Smooth muscle cell (in vitro differentiated cells): ENCODE measurements around the gene SLC25A14. TPM values are rescaled to one million over a fixed set of nuclear protein-coding genes. Genes with fewer than 3 reads are reported as not detected.
A peak's percentile ranks its signal among the peaks of the same experiment; 100 is the strongest.

Experiments
- DNase-seq: peaks from one replicate; lab custom pipeline; 2025; ENCODE audit not compliant: unreplicated experiment; lab: John Stamatoyannopoulos, UW
- H2AFZ ChIP-seq: fragments of 200-600 bp; sonication (generic); 2 replicates; pipeline ENCODE4 v1.6.0; 2016; ENCODE audit warnings: antibody characterized with exemption, low read depth, mild to moderate bottlenecking
- H3F3A ChIP-seq: fragments of 200-600 bp; sonication (generic); 2 replicates; pipeline ENCODE4 v1.6.0; 2017; ENCODE audit warnings: antibody characterized with exemption, low read depth
- H3K27ac ChIP-seq: fragments of 200-600 bp; sonication (generic); 2 replicates; pipeline ENCODE4 v1.5.1; 2016; ENCODE audit warnings: low read depth, mild to moderate bottlenecking
- H3K27me3 ChIP-seq: fragments of 200-600 bp; sonication (generic); 2 replicates; pipeline ENCODE4 v1.6.1; 2016; ENCODE audit warnings: low read depth, mild to moderate bottlenecking
- H3K36me3 ChIP-seq: fragments of 200-600 bp; sonication (generic); 2 replicates; pipeline ENCODE4 v1.5.1; 2016; ENCODE audit warnings: low read depth
- H3K4me1 ChIP-seq: fragments of 200-600 bp; sonication (generic); 2 replicates; pipeline ENCODE4 v1.5.1; 2016; ENCODE audit warnings: low read depth
- H3K4me2 ChIP-seq: fragments of 200-600 bp; sonication (generic); 2 replicates; pipeline ENCODE4 v1.6.0; 2016; ENCODE audit warnings: mild to moderate bottlenecking
- H3K4me3 ChIP-seq: fragments of 200-600 bp; sonication (generic); 2 replicates; pipeline ENCODE4 v1.5.1; 2016; ENCODE audit warnings: mild to moderate bottlenecking
- H3K79me2 ChIP-seq: fragments of 200-600 bp; sonication (generic); 2 replicates; pipeline ENCODE4 v1.6.0; 2016; ENCODE audit warnings: low read depth, mild to moderate bottlenecking
- H3K9ac ChIP-seq: fragments of 200-600 bp; sonication (generic); 2 replicates; pipeline ENCODE4 v1.6.0; 2016; ENCODE audit warnings: low read depth
- H3K9me3 ChIP-seq: fragments of 200-600 bp; sonication (generic); replicated peaks from 2 replicates; pipeline ENCODE4 v1.5.1; 2016; ENCODE audit warnings: low read depth
- H4K20me1 ChIP-seq: fragments of 200-600 bp; sonication (generic); 2 replicates; pipeline ENCODE4 v1.6.0; 2016; ENCODE audit warnings: low read depth
- CTCF ChIP-seq: fragments of 200-600 bp; sonication (generic); IDR thresholded peaks from 2 replicates; pipeline ENCODE4 v1.5.1; 2017; ENCODE audit warnings: borderline replicate concordance, mild to moderate bottlenecking, antibody characterized with exemption; ENCODE audit not compliant: insufficient read depth, poor library complexity, severe bottlenecking
- WGBS: methylation state at CpG from one replicate; pipeline ENCODE4 v1.1.7; 2016; ENCODE audit warnings: low lambda C conversion rate; 5-methylcytosine and 5-hydroxymethylcytosine counted together
- polyA plus RNA-seq: library from polyadenylated mRNA; unstranded; fragments of >200 nt; fragmentation: Nextera tagmentation; extraction: Ambion mirVana; gene quantifications from 2 replicates; pipeline ENCODE4 v1.2.1, GENCODE V29; 2016
- total RNA-seq: library from RNA; depleted of rRNA; stranded (reverse); fragments of >200 nt; gene quantifications from 2 replicates; pipeline ENCODE4 v1.2.3, GENCODE V29; 2014

SLC25A14 gene
- total and polyA plus RNA-seq, 2 experiments from 2014 or later, result 16.1 to 24.7 TPM

DNA sequence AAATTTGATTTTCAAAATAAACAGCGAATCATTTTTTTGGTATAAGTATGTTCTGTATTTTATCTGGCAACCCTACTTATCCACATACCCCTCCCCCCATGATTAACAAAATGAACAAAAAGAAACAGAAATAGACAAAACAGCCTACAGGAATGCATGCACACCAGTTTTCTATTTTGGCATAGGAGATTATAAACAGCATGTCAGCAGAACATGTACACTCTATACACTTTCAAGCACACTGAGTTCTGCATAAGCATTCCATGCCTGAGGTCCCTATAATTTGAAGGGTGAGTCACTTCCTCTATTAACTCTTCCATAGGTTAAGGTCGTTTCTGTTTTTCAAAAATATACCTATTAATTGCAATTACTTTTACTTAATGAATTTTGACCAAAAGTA lies 43.0 kb upstream of the SLC25A14 start:
- DNase-seq, result no peak
- WGBS, result 42% methylated on average over 2 of the region's 2 CpGs
- TF ChIP-seq CTCF, result no peak
- H3K36me3 ChIP-seq, result no peaks in the 10 kb centered on the region
- no peaks in the 10 kb centered on the region for H3K4me1 ChIP-seq
- peak overlapping the region; percentile 37 for H3K27ac ChIP-seq
- H3K4me2 ChIP-seq, result peak overlapping the region; percentile 9
- no peaks in the 10 kb centered on the region for H3K79me2 ChIP-seq
- H4K20me1 ChIP-seq, result no peaks in the 10 kb centered on the region
- no peaks in the 10 kb centered on the region for H3K27me3 ChIP-seq
- H3K9me3 ChIP-seq, result peaks cover 3% of the 10 kb centered on the region
- no peak overlapping the region for H3K4me3 ChIP-seq
- no peak overlapping the region for H3K9ac ChIP-seq
- no peaks in the 10 kb centered on the region for H3F3A ChIP-seq
- H2AFZ ChIP-seq, result no peak overlapping the region

DNA sequence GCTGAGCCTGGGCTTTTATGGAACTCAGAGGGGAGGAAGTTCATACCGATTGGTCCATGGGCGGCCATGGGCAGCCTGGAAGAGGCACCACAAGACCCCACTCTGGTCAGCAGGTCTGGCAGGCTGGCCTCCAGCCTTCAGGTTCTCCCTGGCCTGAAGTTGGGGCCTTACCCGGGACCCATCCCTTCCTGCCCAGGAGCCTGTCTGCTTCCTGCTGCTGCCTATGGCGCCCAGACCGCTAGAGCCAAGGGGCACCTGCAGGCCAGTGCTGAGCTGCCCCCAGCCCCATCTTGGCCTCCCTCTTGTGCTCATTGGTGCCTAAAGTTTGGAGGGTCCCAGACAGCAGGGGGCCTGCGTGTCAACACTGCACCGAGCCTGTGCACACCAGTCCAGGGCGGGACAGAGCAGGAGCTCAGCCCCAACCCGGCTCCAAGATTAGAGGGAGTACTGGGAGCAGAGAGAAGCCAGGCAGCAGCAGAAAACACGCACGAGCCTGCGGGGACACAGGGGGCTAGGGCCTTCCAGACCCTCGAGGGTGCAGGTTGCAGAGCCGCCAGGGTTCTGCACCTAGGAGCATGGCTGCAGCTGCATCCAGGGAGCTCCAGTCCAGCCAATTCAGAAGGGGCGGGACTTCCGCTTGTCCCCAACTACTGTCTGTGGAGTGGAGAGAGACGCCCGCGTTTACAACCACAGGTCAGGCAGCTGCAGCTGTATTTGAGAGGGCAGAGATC lies 40.3 kb upstream of the SLC25A14 start:
- Histone ChIP-seq H3K27ac (no peak overlapping the region), H3K36me3 (no peaks in the 10 kb centered on the region), H3K79me2 (no peaks in the 10 kb centered on the region), H3K4me3 (no peak overlapping the region), H2AFZ (no peak overlapping the region), H3K4me1 (no peaks in the 10 kb centered on the region), H3F3A (no peaks in the 10 kb centered on the region), H3K9ac (no peak overlapping the region), H3K4me2 (no peak overlapping the region), H4K20me1 (no peaks in the 10 kb centered on the region), H3K27me3 (no peaks in the 10 kb centered on the region), H3K9me3 (peaks cover 3% of the 10 kb centered on the region)
- DNase-seq, result no peak
- 85% methylated on average over 19 of the region's 19 CpGs for WGBS
- no peak for TF ChIP-seq CTCF

GRCh38 chrX:130300010-130300282 lies 39.8 kb upstream of the SLC25A14 start:
- no peak overlapping the region for H3K4me3 ChIP-seq
- WGBS, result 85% methylated on average over 2 of the region's 2 CpGs
- H4K20me1 ChIP-seq, result no peaks in the 10 kb centered on the region
- H3K79me2 ChIP-seq, result no peaks in the 10 kb centered on the region
- no peak overlapping the region for H3K27ac ChIP-seq
- no peaks in the 10 kb centered on the region for H3K4me1 ChIP-seq
- H2AFZ ChIP-seq, result no peak overlapping the region
- no peaks in the 10 kb centered on the region for H3F3A ChIP-seq
- H3K9ac ChIP-seq, result no peak overlapping the region
- no peak for DNase-seq
- TF ChIP-seq CTCF, result no peak
- no peak overlapping the region for H3K4me2 ChIP-seq
- H3K9me3 ChIP-seq, result peaks cover 3% of the 10 kb centered on the region
- H3K27me3 ChIP-seq, result no peaks in the 10 kb centered on the region
- H3K36me3 ChIP-seq, result no peaks in the 10 kb centered on the region

DNA sequence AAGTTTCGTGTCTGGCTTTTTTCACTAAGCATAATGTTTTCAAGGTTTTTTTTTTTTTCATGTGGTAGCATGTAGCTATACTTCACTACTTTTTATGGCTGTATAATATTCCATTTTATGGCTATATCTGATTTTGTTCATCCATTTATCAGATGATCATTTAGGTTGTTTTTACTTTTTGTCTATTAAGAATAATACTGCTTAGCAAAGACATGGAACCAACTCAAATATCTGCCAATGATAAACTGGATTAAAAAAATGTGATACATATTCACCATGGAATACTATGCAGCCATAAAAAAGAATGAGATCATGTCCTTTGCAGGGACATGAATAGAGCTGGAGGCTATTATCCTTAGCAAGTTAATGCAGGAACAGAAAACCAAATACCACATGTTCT lies 38.3 kb upstream of the SLC25A14 start:
- no peaks in the 10 kb centered on the region for H4K20me1 ChIP-seq
- no peaks in the 10 kb centered on the region for H3K36me3 ChIP-seq
- H3K79me2 ChIP-seq, result no peaks in the 10 kb centered on the region
- peaks cover 3% of the 10 kb centered on the region for H3K9me3 ChIP-seq
- no peak for DNase-seq
- no peaks in the 10 kb centered on the region for H3F3A ChIP-seq
- no peak overlapping the region for H3K4me3 ChIP-seq
- H3K4me1 ChIP-seq, result no peaks in the 10 kb centered on the region
- TF ChIP-seq CTCF, result no peak
- 55% methylated on average over 1 of the region's 1 CpG for WGBS
- no peaks in the 10 kb centered on the region for H3K27me3 ChIP-seq
- H3K4me2 ChIP-seq, result no peak overlapping the region
- H3K9ac ChIP-seq, result no peak overlapping the region
- no peak overlapping the region for H3K27ac ChIP-seq
- H2AFZ ChIP-seq, result no peak overlapping the region
